ENCODE data around the gene PALM3. TPM values are rescaled to one million over a fixed set of nuclear protein-coding genes. Genes with fewer than 3 reads are reported as not detected.
"Not testable (repeated sequence)": the region's sequence is repeated elsewhere in the genome, so short reads cannot be mapped to it uniquely, and the experiment has no call there.

Gene PALM3
- total RNA-seq, 1 donor from 2014 or later = not detected

DNA sequence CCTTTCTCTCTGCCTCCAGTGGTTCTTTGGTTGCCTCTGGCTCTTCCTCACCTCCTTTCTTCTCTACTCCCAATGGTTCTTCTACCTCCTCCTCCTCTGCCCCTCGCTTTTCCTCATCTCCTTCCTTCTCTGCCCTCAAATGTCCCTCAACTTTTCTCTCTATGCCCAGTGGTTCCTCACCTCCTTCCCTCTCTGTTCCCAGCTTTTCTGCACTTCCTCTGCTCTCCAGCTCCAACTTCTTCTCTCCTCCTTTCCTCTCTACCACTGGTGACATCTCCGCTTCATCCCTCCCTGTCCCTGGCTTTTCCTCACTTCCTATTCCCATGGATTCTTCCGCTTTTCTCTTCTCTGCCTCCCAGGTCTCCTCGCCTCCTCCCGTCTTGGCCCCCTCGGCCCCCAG lies 7.8 kb downstream of the PALM3 start:
- DNase-seq (ENCODE audit: low read depth) = no peak
- TF ChIP-seq, protein P1, sequence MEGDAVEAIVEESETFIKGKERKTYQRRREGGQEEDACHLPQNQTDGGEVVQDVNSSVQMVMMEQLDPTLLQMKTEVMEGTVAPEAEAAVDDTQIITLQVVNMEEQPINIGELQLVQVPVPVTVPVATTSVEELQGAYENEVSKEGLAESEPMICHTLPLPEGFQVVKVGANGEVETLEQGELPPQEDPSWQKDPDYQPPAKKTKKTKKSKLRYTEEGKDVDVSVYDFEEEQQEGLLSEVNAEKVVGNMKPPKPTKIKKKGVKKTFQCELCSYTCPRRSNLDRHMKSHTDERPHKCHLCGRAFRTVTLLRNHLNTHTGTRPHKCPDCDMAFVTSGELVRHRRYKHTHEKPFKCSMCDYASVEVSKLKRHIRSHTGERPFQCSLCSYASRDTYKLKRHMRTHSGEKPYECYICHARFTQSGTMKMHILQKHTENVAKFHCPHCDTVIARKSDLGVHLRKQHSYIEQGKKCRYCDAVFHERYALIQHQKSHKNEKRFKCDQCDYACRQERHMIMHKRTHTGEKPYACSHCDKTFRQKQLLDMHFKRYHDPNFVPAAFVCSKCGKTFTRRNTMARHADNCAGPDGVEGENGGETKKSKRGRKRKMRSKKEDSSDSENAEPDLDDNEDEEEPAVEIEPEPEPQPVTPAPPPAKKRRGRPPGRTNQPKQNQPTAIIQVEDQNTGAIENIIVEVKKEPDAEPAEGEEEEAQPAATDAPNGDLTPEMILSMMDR (IDR thresholded peaks at IDR 0.05; ENCODE audit: insufficient read depth, low read length, severe bottlenecking) = no peak
- FAIRE-seq = no peak
- peaks cover 3% of the 10 kb centered on the region for H3K27me3 ChIP-seq (ENCODE audit: control insufficient read depth, insufficient read depth, low read length)
- H3K4me3 ChIP-seq (ENCODE audit: low read depth, low read length) = no peak overlapping the region
- no peaks in the 10 kb centered on the region for H3K36me3 ChIP-seq (ENCODE audit: control insufficient read depth, insufficient read depth, low read length)

GRCh38 chr19:14053500-14053899 lies 8.4 kb downstream of the PALM3 start:
- Histone ChIP-seq H3K36me3 (ENCODE audit: control insufficient read depth, insufficient read depth, low read length) (no peaks in the 10 kb centered on the region), H3K27me3 (ENCODE audit: control insufficient read depth, insufficient read depth, low read length) (peaks cover under 1% of the 10 kb centered on the region), H3K4me3 (ENCODE audit: low read depth, low read length) (no peak overlapping the region)
- no peak for FAIRE-seq
- TF ChIP-seq, protein P1 (IDR thresholded peaks at IDR 0.05; ENCODE audit: insufficient read depth, low read length, severe bottlenecking) = no peak
- DNase-seq (ENCODE audit: low read depth) = no peak

DNA sequence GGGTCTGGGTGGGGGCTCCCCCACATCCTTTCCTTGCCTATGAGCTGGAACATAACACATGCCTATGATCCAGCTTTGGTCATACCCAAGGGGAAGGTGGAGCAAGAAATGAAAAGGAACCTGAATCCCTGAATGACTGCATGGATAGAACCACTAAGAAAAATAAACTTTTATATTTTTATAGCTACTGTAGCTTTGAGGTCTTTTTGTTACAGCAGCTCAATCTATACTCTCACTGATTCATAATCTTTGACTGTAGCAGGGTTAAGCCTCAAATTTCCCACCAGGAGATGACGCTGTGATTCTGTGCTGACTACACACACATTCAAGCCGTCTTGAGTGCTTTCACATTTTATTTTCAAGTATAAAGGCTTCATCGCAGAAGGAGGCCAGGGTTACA lies 8.8 kb downstream of the PALM3 start:
- FAIRE-seq = no peak
- DNase-seq (ENCODE audit: low read depth) = no peak
- Histone ChIP-seq H3K4me3 (ENCODE audit: low read depth, low read length) (no peak overlapping the region), H3K27me3 (ENCODE audit: control insufficient read depth, insufficient read depth, low read length) (no peaks in the 10 kb centered on the region), H3K36me3 (ENCODE audit: control insufficient read depth, insufficient read depth, low read length) (no peaks in the 10 kb centered on the region)
- TF ChIP-seq, protein P1 (IDR thresholded peaks at IDR 0.05; ENCODE audit: insufficient read depth, low read length, severe bottlenecking) = no peak

DNA sequence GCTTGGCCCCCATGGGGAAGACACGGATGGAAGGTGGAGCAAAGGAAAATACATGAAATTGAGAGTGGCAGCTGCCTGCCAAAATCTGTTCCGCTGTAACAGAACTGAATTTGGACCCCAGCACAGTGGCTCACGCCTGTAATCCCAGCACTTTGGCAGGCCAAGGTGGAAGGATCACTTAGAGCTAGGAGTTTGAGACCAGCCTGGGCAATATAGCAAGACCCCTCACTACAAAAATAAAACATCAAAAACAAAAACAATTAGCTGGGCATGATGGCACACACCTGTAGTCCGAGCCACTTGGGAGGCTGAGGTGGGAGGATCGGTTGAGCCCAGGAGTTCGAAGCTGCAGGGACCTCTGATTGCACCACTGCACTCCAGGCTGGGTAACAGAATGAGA lies 9.4 kb downstream of the PALM3 start:
- Histone ChIP-seq H3K27me3 (ENCODE audit: control insufficient read depth, insufficient read depth, low read length) (no peaks in the 10 kb centered on the region), H3K36me3 (ENCODE audit: control insufficient read depth, insufficient read depth, low read length) (no peaks in the 10 kb centered on the region), H3K4me3 (ENCODE audit: low read depth, low read length) (no peak overlapping the region)
- FAIRE-seq (no peak), DNase-seq (ENCODE audit: low read depth) (no peak)
- TF ChIP-seq, protein P1 (IDR thresholded peaks at IDR 0.05; ENCODE audit: insufficient read depth, low read length, severe bottlenecking) = no peak

DNA sequence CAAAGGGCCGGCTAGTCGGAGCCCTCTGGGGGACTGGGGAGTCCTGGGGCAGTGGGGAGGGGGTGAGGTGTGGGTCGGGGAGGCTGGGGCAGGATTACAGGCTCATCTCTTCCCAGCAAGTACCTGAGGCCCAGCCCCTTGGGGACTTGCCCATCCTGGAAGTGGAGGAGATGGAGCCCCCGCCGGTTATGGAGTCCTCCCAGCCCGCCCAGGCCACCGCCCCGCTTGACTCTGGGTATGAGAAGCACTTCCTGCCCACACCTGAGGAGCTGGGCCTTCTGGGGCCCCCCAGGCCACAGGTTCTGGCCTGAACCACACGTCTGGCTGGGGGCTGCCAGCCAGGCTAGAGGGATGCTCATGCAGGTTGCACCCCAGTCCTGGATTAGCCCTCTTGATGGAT lies 9.9 kb downstream of the PALM3 start:
- H3K36me3 ChIP-seq (ENCODE audit: control insufficient read depth, insufficient read depth, low read length) = no peaks in the 10 kb centered on the region
- no peaks in the 10 kb centered on the region for H3K27me3 ChIP-seq (ENCODE audit: control insufficient read depth, insufficient read depth, low read length)
- no peak for DNase-seq (ENCODE audit: low read depth)
- TF ChIP-seq, protein P1 (IDR thresholded peaks at IDR 0.05; ENCODE audit: insufficient read depth, low read length, severe bottlenecking) = no peak
- no peak for FAIRE-seq
- H3K4me3 ChIP-seq (ENCODE audit: low read depth, low read length) = no peak overlapping the region

DNA sequence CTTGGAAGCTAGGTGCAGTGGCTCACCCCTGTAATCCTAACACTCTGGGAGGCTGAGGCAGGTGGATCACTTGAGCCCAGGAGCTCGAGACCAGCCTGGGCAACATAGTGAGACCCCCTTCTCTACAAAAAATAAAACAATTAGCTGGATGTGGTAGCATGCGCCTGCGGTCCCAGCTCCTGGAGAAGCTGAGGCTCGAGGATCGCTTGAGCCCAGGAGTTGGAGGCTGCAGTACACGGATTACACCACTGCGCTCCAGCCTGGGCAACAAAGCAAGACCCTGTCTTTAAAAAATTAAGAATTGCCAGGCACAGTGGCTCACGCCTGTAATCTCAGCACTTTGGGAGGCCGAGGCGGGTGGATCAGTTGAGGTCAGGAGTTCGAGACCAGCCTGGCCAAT lies 10.9 kb downstream of the PALM3 start:
- not testable (repeated sequence) for H3K27me3 ChIP-seq (ENCODE audit: control insufficient read depth, insufficient read depth, low read length); FAIRE-seq; H3K36me3 ChIP-seq (ENCODE audit: control insufficient read depth, insufficient read depth, low read length); DNase-seq (ENCODE audit: low read depth); H3K4me3 ChIP-seq (ENCODE audit: low read depth, low read length)

Data from bronchial epithelial cell (primary cell).